Adrenal gland (tissue), 5 donors: Measurements from ENCODE around the gene CNTN5.

Experiments
- CTCF ChIP-seq, 6 experiments: fragments of 450-650 bp in 4 of 6; fragments of 200-600 bp in 2 of 6; sonication (generic) in 1 of 6; IDR thresholded peaks; 1 replicate in 5 of 6; 2 replicates in 1 of 6; pipeline versions ENCODE4 v1.5.1 to v1.8.0; 2016 to 2021; ENCODE audit warnings: antibody characterized with exemption in 6 of 6, mild to moderate bottlenecking in 2 of 6, moderate library complexity in 1 of 6
- POLR2A ChIP-seq, 2 donors: fragments of 450-650 bp; IDR thresholded peaks; one replicate each; pipeline ENCODE4 v1.6.1; 2017; ENCODE audit warnings: antibody characterized with exemption in 2 of 2, mild to moderate bottlenecking in 2 of 2, moderate library complexity in 1 of 2
- donor health status: DM: no; HTN: no; CAD: no.

GRCh38 chr11:100163471-100163870 is 1142.7 kb downstream of the CNTN5 start:
- TF ChIP-seq POLR2A (IDR thresholded peaks at IDR 0.05), result no peak
- no peak for TF ChIP-seq CTCF (IDR thresholded peaks at IDR 0.05)
